GM12878 (cell line): Measurements from ENCODE around the gene ATP1B2. TPM values are rescaled to one million over a fixed set of nuclear protein-coding genes. Genes with fewer than 3 reads are reported as not detected.

Experiments
- BRCA1 ChIP-seq: IDR thresholded peaks from 2 replicates; pipeline ENCODE4 v1.6.1; 2011; ENCODE audit warnings: low read depth, low read length, improper control_type of control experiment
- CBX3 ChIP-seq: fragments of 200-600 bp; sonication (generic); IDR thresholded peaks from 2 replicates; pipeline ENCODE4 v1.6.1; 2016; ENCODE audit warnings: low read depth, borderline replicate concordance
- CTCF ChIP-seq, 3 experiments: IDR thresholded peaks in 2 of 3; conservative IDR thresholded peaks in 1 of 3; 2 replicates each; pipeline ENCODE4 v1.5.1; 2011; ENCODE audit warnings: low read depth in 3 of 3, low read length in 3 of 3, mild to moderate bottlenecking in 3 of 3, control low read depth in 2 of 3, moderate library complexity in 2 of 3, inconsistent platforms in 1 of 3, mixed read lengths in 1 of 3; ENCODE audit not compliant: control insufficient read depth in 2 of 3, insufficient read depth in 1 of 3; ENCODE audit errors: extremely low read depth in 1 of 3
- E2F4 ChIP-seq: IDR thresholded peaks from 2 replicates; pipeline ENCODE4 v1.6.1; 2012; ENCODE audit warnings: low read depth, low read length, improper control_type of control experiment
- FOXM1 ChIP-seq: IDR thresholded peaks from 2 replicates; pipeline ENCODE4 v1.6.1; 2012; ENCODE audit warnings: low read depth, mild to moderate bottlenecking, inconsistent platforms, low read length, moderate library complexity
- HCFC1 ChIP-seq: fragments of 150-350 bp; IDR thresholded peaks from 2 replicates; pipeline ENCODE4 v1.6.1; 2014; ENCODE audit warnings: low read length
- MLLT1 ChIP-seq: fragments of 450-650 bp; IDR thresholded peaks from 2 replicates; pipeline ENCODE4 v1.6.1; 2016; ENCODE audit warnings: mild to moderate bottlenecking
- NKRF ChIP-seq: fragments of 450-650 bp; conservative IDR thresholded peaks from 2 replicates; pipeline ENCODE4 v1.6.1; 2017; ENCODE audit warnings: mild to moderate bottlenecking, moderate library complexity
- NR2C1 ChIP-seq: fragments of 450-650 bp; IDR thresholded peaks from 2 replicates; pipeline ENCODE4 v1.6.1; 2017; ENCODE audit warnings: antibody characterized with exemption, mild to moderate bottlenecking, moderate library complexity
- RAD21 ChIP-seq: IDR thresholded peaks from 2 replicates; pipeline ENCODE4 v1.6.1; 2011; ENCODE audit warnings: mild to moderate bottlenecking, low read depth, low read length, moderate library complexity; ENCODE audit not compliant: insufficient read depth
- RELA ChIP-seq: fragments of 450-650 bp; IDR thresholded peaks from 2 replicates; pipeline ENCODE4 v1.8.0; 2014; ENCODE audit warnings: borderline replicate concordance; ENCODE audit not compliant: partially characterized antibody
- RUNX3 ChIP-seq: IDR thresholded peaks from 2 replicates; pipeline ENCODE4 v1.6.1; 2012; ENCODE audit warnings: low read length, inconsistent platforms
- SIN3A ChIP-seq: IDR thresholded peaks from 2 replicates; pipeline ENCODE4 v1.6.1; 2012; ENCODE audit warnings: low read depth, low read length, improper control_type of control experiment
- TAF1 ChIP-seq: IDR thresholded peaks from 2 replicates; pipeline ENCODE4 v1.6.1; 2011; ENCODE audit warnings: mild to moderate bottlenecking, low read depth, low read length, borderline replicate concordance
- YY1 ChIP-seq: IDR thresholded peaks from 2 replicates; pipeline ENCODE4 v1.6.1; 2011; ENCODE audit warnings: low read depth, mild to moderate bottlenecking, low read length
- ZBTB40 ChIP-seq: fragments of 450-650 bp; IDR thresholded peaks from 2 replicates; pipeline ENCODE4 v1.6.1; 2016; ENCODE audit warnings: mild to moderate bottlenecking, moderate library complexity, borderline replicate concordance
- polyA plus RNA-seq, 11 experiments: library from polyadenylated mRNA; depleted of rRNA in 4 of 11; unstranded in 6 of 11; stranded (reverse) in 5 of 11; fragments of >200 nt; fragmentation: Nextera tagmentation in 4 of 11; fragmentation: Illumina TruSeq in 1 of 11; extraction: Ambion mirVana in 4 of 11; extraction: Trizol in 1 of 11; gene quantifications; 1 replicate in 1 of 11; 2 replicates in 10 of 11; pipeline versions ENCODE4 v1.2.1 to v1.2.3, GENCODE V29; 2011 to 2016; ENCODE audit warnings: inconsistent platforms in 2 of 11, missing spikeins in 2 of 11, low read depth in 1 of 11
- total RNA-seq, 4 experiments: library from RNA; depleted of rRNA in 3 of 4; stranded (reverse); fragments of >200 nt in 3 of 4; fragmentation: Illumina TruSeq in 1 of 4; extraction: Trizol in 1 of 4; gene quantifications; 2 replicates each; pipeline versions ENCODE4 v1.2.1 to v1.2.3, GENCODE V29; 2013 to 2021

ATP1B2 gene
- total and polyA plus RNA-seq, 10 of the 15 experiments (the other 5 are each of a cell fraction or from before 2014, with no cell fraction given) = 0.03 to 0.29 (median 0.15) TPM; not detected in 3

- TF ChIP-seq CTCF (IDR thresholded peaks at IDR 0.05 in 2 of 3, conservative IDR thresholded peaks at IDR 0.05 in 1 of 3; ENCODE audit: control insufficient read depth in 2 of 3, extremely low read depth in 1 of 3, insufficient read depth in 1 of 3, low read depth in 3 of 3, low read length in 3 of 3) (no peak), YY1 (peak; percentile 87), SIN3A (no peak; the same call in none of the 2 replicates), MLLT1 (peak; percentile 70; the same call in 1 of the 2 replicates), RAD21 (no peak), RUNX3 (peak; percentile 36; the same call in 1 of the 2 replicates), BRCA1 (peak; percentile 60), NR2C1 (peak; percentile 6; the same call in 1 of the 2 replicates), HCFC1 (peak; percentile 53), ZBTB40 (peak; percentile 72; the same call in 1 of the 2 replicates), CBX3 (no peak), TAF1 (peak; percentile 96), RELA (peak; percentile 8), FOXM1 (peak; percentile 33; the same call in 1 of the 2 replicates), E2F4 (0 out of 2 replicates have a peak, but pooled peaks have one; percentile 16), NKRF (peak; percentile 82)
Observed at GRCh38 chr17:7686222-7687071, 35.7 kb downstream of the ATP1B2 start (continued).
